ENCODE results near the gene DCC.
A peak's percentile ranks its signal among the peaks of the same experiment; 100 is the strongest.

DCC gene

GRCh38 chr18:52995875-52996274 lies 655.9 kb downstream of the DCC start:
- no peak for TF ChIP-seq CTCF (IDR thresholded peaks at IDR 0.05; ENCODE audit: low read depth, low read length)
- H3K4me3 ChIP-seq (ENCODE audit: low read depth, low read length) = no peak overlapping the region
- in situ Hi-C loops (cut with HindIII; ENCODE audit: low sequenced_read_pairs) = no loop called here
- DNase-seq (ENCODE audit: low read depth, low spot score) = no peak

- no peak for DNase-seq (ENCODE audit: low read depth, low spot score)
- in situ Hi-C loops (cut with HindIII; ENCODE audit: low sequenced_read_pairs) = no loop called here
- TF ChIP-seq CTCF (IDR thresholded peaks at IDR 0.05; ENCODE audit: low read depth, low read length) = no peak
- H3K4me3 ChIP-seq (ENCODE audit: low read depth, low read length) = no peak overlapping the region
Observed at GRCh38 chr18:52999633-53000032, 659.6 kb downstream of the DCC start.

- in situ Hi-C loops (cut with HindIII; ENCODE audit: low sequenced_read_pairs) = no loop called here
- H3K4me3 ChIP-seq (ENCODE audit: low read depth, low read length) = no peak overlapping the region
- no peak for DNase-seq (ENCODE audit: low read depth, low spot score)
- no peak for TF ChIP-seq CTCF (IDR thresholded peaks at IDR 0.05; ENCODE audit: low read depth, low read length)
Observed at GRCh38 chr18:53004798-53005197, 664.8 kb downstream of the DCC start.

GRCh38 chr18:53018791-53019190 lies 678.8 kb downstream of the DCC start:
- in situ Hi-C loops (cut with HindIII; ENCODE audit: low sequenced_read_pairs) = no loop called here
- DNase-seq (ENCODE audit: low read depth, low spot score) = peak; percentile 3
- TF ChIP-seq CTCF (IDR thresholded peaks at IDR 0.05; ENCODE audit: low read depth, low read length) = no peak

GRCh38 chr18:53025247-53025646 lies 685.2 kb downstream of the DCC start:
- in situ Hi-C loops (cut with HindIII; ENCODE audit: low sequenced_read_pairs) = no loop called here
- no peak for DNase-seq (ENCODE audit: low read depth, low spot score)
- TF ChIP-seq CTCF (IDR thresholded peaks at IDR 0.05; ENCODE audit: low read depth, low read length) = no peak
- no peak overlapping the region for H3K4me3 ChIP-seq (ENCODE audit: low read depth, low read length)

More at GRCh38 chr18:53018791-53019190, 678.8 kb downstream of the DCC start:
- no peak overlapping the region for H3K4me3 ChIP-seq (ENCODE audit: low read depth, low read length)

GRCh38 chr18:53028565-53028964 lies 688.6 kb downstream of the DCC start:
- no peak for DNase-seq (ENCODE audit: low read depth, low spot score)
- no peak for TF ChIP-seq CTCF (IDR thresholded peaks at IDR 0.05; ENCODE audit: low read depth, low read length)
- H3K4me3 ChIP-seq (ENCODE audit: low read depth, low read length) = no peak overlapping the region
- in situ Hi-C loops (cut with HindIII; ENCODE audit: low sequenced_read_pairs) = no loop called here

GRCh38 chr18:53033128-53033527 lies 693.1 kb downstream of the DCC start:
- DNase-seq (ENCODE audit: low read depth, low spot score) = no peak
- TF ChIP-seq CTCF (IDR thresholded peaks at IDR 0.05; ENCODE audit: low read depth, low read length) = no peak
- no peak overlapping the region for H3K4me3 ChIP-seq (ENCODE audit: low read depth, low read length)
- in situ Hi-C loops (cut with HindIII; ENCODE audit: low sequenced_read_pairs) = no loop called here
